ENCODE data around the gene ABHD16B. TPM values are rescaled to one million over a fixed set of nuclear protein-coding genes. Genes with fewer than 3 reads are reported as not detected.
"Not testable (repeated sequence)": the region's sequence is repeated elsewhere in the genome, so short reads cannot be mapped to it uniquely, and the experiment has no call there.

ABHD16B gene
- total RNA-seq, 2 experiments from 2014 or later, result not detected

DNA sequence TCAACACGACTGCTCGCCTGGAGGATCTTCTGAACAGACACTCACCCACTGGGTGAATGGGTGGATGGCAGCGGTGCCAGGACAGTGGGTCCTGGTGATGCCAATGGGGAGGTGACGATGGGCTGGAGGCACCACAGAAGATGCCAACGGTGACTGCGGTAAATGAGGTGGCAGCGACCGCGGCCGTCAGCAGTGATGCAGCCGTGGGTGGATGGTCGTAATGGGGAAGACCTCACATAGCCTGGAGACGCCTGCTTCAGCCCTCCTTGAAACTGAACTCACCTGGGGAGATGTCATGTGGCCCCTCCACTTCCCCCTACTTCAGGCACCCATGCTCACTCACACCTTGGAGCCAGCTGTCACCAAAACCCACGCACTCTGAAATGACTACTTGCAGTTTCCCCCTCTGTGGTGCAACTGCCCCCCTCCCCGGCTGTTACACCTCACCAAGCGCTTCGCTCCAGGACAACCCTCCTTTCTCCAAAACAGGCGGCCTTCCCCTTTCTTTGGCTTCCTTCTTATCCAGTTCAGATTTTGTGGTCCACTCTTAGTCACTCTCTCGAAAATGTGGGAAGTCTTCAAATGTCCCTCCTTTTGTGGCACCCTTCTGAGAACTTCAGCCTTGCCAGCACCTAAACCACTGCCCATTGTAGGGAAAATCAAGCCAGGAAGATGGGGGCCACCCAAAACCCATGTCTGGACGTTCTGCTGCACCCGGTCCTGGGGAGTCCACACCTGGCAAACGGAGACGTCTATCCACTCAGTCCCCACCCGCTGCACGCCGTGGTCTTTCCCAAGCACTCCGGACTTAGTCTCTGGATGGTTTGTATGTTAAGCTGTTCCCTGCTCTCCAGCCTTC is 10.4 kb upstream of the ABHD16B start:
- peaks cover 19% of the 10 kb centered on the region for H3K4me1 Mint-ChIP-seq (ENCODE audit: low read depth)
- no peaks in the 10 kb centered on the region for H3K36me3 Mint-ChIP-seq (ENCODE audit: low read depth)
- no peak overlapping the region for H3K27ac Mint-ChIP-seq
- POLR2A ChIA-PET, result interaction anchor here (0.8 to 1.9 kb wide), 2 partner anchors 12 to 125 kb away, joined by 3 to 5 read pairs; no protein-coding TSS in a partner anchor
- no peak overlapping the region for H3K4me3 Mint-ChIP-seq
- TF ChIP-seq, protein P1, sequence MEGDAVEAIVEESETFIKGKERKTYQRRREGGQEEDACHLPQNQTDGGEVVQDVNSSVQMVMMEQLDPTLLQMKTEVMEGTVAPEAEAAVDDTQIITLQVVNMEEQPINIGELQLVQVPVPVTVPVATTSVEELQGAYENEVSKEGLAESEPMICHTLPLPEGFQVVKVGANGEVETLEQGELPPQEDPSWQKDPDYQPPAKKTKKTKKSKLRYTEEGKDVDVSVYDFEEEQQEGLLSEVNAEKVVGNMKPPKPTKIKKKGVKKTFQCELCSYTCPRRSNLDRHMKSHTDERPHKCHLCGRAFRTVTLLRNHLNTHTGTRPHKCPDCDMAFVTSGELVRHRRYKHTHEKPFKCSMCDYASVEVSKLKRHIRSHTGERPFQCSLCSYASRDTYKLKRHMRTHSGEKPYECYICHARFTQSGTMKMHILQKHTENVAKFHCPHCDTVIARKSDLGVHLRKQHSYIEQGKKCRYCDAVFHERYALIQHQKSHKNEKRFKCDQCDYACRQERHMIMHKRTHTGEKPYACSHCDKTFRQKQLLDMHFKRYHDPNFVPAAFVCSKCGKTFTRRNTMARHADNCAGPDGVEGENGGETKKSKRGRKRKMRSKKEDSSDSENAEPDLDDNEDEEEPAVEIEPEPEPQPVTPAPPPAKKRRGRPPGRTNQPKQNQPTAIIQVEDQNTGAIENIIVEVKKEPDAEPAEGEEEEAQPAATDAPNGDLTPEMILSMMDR (IDR thresholded peaks at IDR 0.05), result no peak
- H3K27me3 Mint-ChIP-seq, result peaks cover 21% of the 10 kb centered on the region
- H3K9me3 Mint-ChIP-seq, result no peaks in the 10 kb centered on the region
- peak; percentile 90 for DNase-seq
- intact Hi-C loops (cut with micrococcal nuclease), result no loop called here
- peak; percentile 92 for ATAC-seq
- CTCF ChIA-PET, result interaction anchor here (0.7 to 1.2 kb wide), 4 partner anchors 12 to 313 kb away, joined by 3 to 4 read pairs (median 3); no protein-coding TSS in a partner anchor

DNA sequence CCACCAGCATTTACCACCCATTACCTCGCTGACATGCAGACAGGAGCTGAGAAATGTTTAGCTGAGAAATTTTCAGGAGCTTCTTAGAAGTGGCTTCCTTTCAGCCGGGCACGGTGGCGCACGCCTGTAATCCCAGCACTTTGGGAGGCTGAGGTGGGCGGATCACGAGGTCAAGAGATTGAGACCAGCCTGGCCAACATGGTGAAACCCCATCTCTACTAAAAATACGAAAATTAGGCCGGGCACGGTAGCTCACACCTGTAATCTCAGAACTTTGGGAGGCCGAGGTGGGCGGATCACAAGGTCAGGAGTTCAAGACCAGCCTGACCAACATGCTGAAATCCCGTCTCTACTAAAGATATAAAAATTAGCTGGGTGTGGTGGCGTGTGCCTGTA is 9.8 kb upstream of the ABHD16B start:
- peaks cover 16% of the 10 kb centered on the region for H3K4me1 Mint-ChIP-seq (ENCODE audit: low read depth)
- H3K27ac Mint-ChIP-seq; H3K9me3 Mint-ChIP-seq; DNase-seq; H3K4me3 Mint-ChIP-seq; H3K36me3 Mint-ChIP-seq (ENCODE audit: low read depth); ATAC-seq; intact Hi-C loops (cut with micrococcal nuclease): not testable (repeated sequence)
- CTCF ChIA-PET, result interaction anchor here (0.7 to 1.2 kb wide), 4 partner anchors 12 to 314 kb away, joined by 3 to 4 read pairs (median 3); no protein-coding TSS in a partner anchor
- POLR2A ChIA-PET, result interaction anchor here (0.7 to 1.9 kb wide), 4 partner anchors 9 to 124 kb away, joined by 3 to 5 read pairs (median 4); no protein-coding TSS in a partner anchor
- H3K27me3 Mint-ChIP-seq, result peaks cover 19% of the 10 kb centered on the region

DNA sequence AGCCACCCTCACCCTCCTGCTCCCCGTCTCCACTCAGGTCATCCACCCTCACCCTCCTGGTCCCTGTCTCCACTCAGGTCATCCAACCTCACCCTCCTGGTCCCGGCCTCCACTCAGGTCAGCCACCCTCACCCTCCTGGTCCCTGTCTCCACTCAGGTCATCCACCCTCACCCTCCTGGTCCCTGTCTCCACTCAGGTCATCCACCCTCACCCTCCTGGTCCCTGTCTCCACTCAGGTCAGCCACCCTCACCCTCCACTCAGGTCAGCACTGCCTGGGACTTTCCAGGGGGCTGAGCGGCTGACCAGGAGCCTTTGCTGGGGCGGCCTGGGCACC is 7.6 kb upstream of the ABHD16B start:
- H3K36me3 Mint-ChIP-seq (ENCODE audit: low read depth); H3K9me3 Mint-ChIP-seq; DNase-seq; CTCF ChIA-PET; ATAC-seq; H3K27ac Mint-ChIP-seq; intact Hi-C loops (cut with micrococcal nuclease); H3K4me3 Mint-ChIP-seq: not testable (repeated sequence)
- Mint-ChIP-seq H3K27me3 (peaks cover 14% of the 10 kb centered on the region), H3K4me1 (ENCODE audit: low read depth) (peaks cover 32% of the 10 kb centered on the region)
- POLR2A ChIA-PET, result interaction anchor here (0.6 kb wide), 1 partner anchor 12 kb away, joined by 3 read pairs; no protein-coding TSS in a partner anchor

DNA sequence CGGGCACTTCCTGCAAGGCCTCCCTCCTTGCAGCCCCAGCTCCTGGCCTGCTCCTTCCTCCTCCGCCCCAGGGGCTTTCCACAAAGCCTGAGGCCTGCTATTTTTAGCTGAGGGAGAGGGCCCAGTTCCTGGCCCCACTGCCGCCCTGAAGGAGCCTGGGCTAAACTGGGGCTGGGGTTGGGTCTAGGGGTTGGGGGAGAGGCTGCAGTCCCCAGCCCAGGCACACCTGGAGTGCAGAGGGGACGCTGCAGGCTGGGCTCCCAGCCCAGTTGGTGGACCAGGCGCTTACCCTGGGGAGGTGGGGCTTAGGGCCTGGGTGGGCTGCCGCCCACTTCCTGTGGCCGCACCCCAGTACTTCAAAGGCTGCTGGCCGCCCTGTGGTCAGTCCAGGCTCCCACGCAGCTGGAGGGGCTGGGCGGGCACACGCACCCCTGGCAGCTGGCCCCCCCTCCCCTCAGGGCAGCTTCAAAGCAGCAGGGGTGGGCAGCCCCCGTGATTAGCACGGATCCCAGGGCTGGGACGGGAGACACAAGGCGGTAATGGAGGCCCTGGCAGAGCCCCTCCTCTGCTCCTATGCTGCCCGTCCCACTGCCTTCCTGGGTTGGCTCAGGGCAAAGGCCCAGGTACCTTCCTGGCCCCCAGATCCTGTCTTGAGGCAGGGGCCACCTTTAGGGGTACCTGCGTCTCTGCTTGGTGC is 7.1 kb upstream of the ABHD16B start:
- H3K27me3 Mint-ChIP-seq, result peaks cover 12% of the 10 kb centered on the region
- ATAC-seq, result no peak
- peaks cover 37% of the 10 kb centered on the region for H3K4me1 Mint-ChIP-seq (ENCODE audit: low read depth)
- TF ChIP-seq, protein P1 (IDR thresholded peaks at IDR 0.05), result no peak
- ChIA-PET CTCF (interaction anchor here (1.5 kb wide), 1 partner anchor 11 kb away, joined by 5 read pairs; the partner anchor contains the start of gene TPD52L2), POLR2A (interaction anchor here (0.6 to 1.0 kb wide), 2 partner anchors 12 to 227 kb away, joined by 3 read pairs; partner anchors contain the start of gene GMEB2)
- no peak overlapping the region for H3K4me3 Mint-ChIP-seq
- H3K27ac Mint-ChIP-seq, result no peak overlapping the region
- no peaks in the 10 kb centered on the region for H3K36me3 Mint-ChIP-seq (ENCODE audit: low read depth)
- intact Hi-C loops (cut with micrococcal nuclease), result no loop called here
- no peaks in the 10 kb centered on the region for H3K9me3 Mint-ChIP-seq
- DNase-seq, result no peak

DNA sequence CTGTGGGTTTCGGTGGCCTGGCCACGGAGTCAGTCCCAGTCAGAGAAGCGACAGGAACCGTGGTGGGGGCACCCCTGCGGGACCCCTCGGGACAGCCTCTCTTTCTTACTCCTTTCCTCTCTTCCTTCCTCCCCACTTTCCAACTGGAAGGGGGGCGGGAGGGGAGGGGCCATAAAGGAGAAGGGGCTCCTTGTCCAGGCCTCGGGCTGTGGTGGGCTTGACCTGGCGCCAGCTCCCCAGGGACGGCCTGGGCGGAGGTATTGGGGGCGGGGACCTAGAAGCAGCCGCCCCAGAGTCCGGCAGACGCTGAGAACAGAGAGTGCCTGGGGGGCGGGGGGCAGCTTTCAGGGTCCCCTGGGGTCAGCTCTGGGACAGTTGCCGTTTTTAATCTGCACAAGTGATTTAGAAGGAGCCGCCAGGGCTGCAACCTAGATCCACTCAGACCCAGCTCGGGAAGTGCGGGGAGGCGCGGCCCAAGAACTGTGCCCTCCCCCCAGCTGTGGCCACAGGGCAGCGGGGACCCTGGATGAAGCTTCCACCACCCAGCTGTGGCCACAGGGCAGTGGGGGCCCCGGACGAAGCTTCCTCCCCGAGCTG is 6.4 kb upstream of the ABHD16B start:
- CTCF ChIA-PET, result interaction anchor here (0.7 to 1.5 kb wide), 2 partner anchors 10 to 157 kb away, joined by 3 to 5 read pairs; partner anchors contain the start of gene TPD52L2
- TF ChIP-seq, protein P1 (IDR thresholded peaks at IDR 0.05), result no peak
- Mint-ChIP-seq H3K36me3 (ENCODE audit: low read depth) (peaks cover 1% of the 10 kb centered on the region), H3K27me3 (peaks cover 12% of the 10 kb centered on the region), H3K4me3 (no peak overlapping the region), H3K4me1 (ENCODE audit: low read depth) (peaks cover 40% of the 10 kb centered on the region), H3K9me3 (no peaks in the 10 kb centered on the region), H3K27ac (no peak overlapping the region)
- intact Hi-C loops (cut with micrococcal nuclease), result no loop called here
- POLR2A ChIA-PET, result interaction anchor here (1.0 kb wide), 1 partner anchor 228 kb away, joined by 3 read pairs; the partner anchor contains the start of gene GMEB2
- DNase-seq (no peak), ATAC-seq (no peak)
